K562 (cell line): Measurements from ENCODE around the gene IL15. TPM values are rescaled to one million over a fixed set of nuclear protein-coding genes. Genes with fewer than 3 reads are reported as not detected.

Experiments used
- ATAC-seq: fragments of 200-7000 bp; cut with Tn5 transposase; 3 replicates; pipeline ENCODE4 v1.9.1; 2020; ENCODE audit warnings: moderate library complexity
- BruUV-seq: library from RNA; stranded (reverse); fragments of 400-500 nt; replicated peaks from 2 replicates; lab custom pipeline; 2021; lab: Mats Ljungman, UMichigan
- CTCF ChIA-PET: fragments of 300-600 bp; formaldehyde crosslinking; extraction: SDS; loops from one replicate; lab custom pipeline; 2021; ENCODE audit warnings: low intra/inter-chr PET ratio; lab: Yijun Ruan, JAX
- POLR2A ChIA-PET: fragments of 300-600, 350-650 bp; sonication (Branson Sonifier 250); formaldehyde crosslinking; extraction: SDS; loops from one replicate; lab custom pipeline; 2021; ENCODE audit warnings: antibody characterized with exemption, inconsistent platforms; lab: Yijun Ruan, JAX
- DNase-seq, 4 experiments: peaks; one replicate each; pipeline versions ENCODE4 v3.0.0 to v3.0.0-alpha.2; 2011 to 2018; ENCODE audit warnings: low spot score in 3 of 4, mixed read lengths in 3 of 4; ENCODE audit errors: extremely low read depth in 1 of 4
- FAIRE-seq: peaks from 2 replicates; lab custom pipeline; 2011; peaks lifted over from hg19 to GRCh38; lab: Jason Lieb, UNC
- H2AFZ ChIP-seq: 2 replicates; pipeline ENCODE4 v1.6.0; 2011; ENCODE audit warnings: low read depth, low read length, control low read depth, inconsistent platforms
- H3K27ac ChIP-seq: fragments of 200-600 bp; 3 replicates; pipeline ENCODE4 v1.8.0; 2011; ENCODE audit warnings: low read depth, mild to moderate bottlenecking, control low read depth, inconsistent platforms, low read length, moderate library complexity, mixed read lengths; ENCODE audit errors: extremely low read depth
- H3K27me3 ChIP-seq, 2 experiments: fragments of 300-600 bp in 1 of 2; 2 replicates in 1 of 2; 3 replicates in 1 of 2; pipeline versions ENCODE4 v1.6.0 to v1.8.0; 2011; ENCODE audit warnings: inconsistent platforms in 2 of 2, low read length in 2 of 2, mild to moderate bottlenecking in 1 of 2, mixed read lengths in 1 of 2, moderate library complexity in 1 of 2; ENCODE audit not compliant: control insufficient read depth in 2 of 2, insufficient read depth in 2 of 2
- H3K36me3 ChIP-seq: fragments of 300-600 bp; 3 replicates; pipeline ENCODE4 v1.8.0; 2011; ENCODE audit warnings: mild to moderate bottlenecking, low read length, inconsistent platforms; ENCODE audit not compliant: control insufficient read depth, insufficient read depth
- H3K4me1 ChIP-seq, 2 experiments: fragments of 200-600 bp in 1 of 2; replicated peaks in 1 of 2; 2 replicates in 1 of 2; 3 replicates in 1 of 2; pipeline versions ENCODE4 v1.5.1 to v1.8.0; 2011; ENCODE audit warnings: inconsistent platforms in 2 of 2, low read length in 2 of 2, mild to moderate bottlenecking in 1 of 2, mixed read lengths in 1 of 2, moderate library complexity in 1 of 2; ENCODE audit not compliant: control insufficient read depth in 2 of 2, insufficient read depth in 2 of 2
- H3K4me2 ChIP-seq: 2 replicates; pipeline ENCODE4 v1.6.1; 2011; ENCODE audit warnings: low read length, control low read depth, inconsistent platforms, mixed read lengths; ENCODE audit not compliant: insufficient read depth
- H3K4me3 ChIP-seq: fragments of 200-600 bp; sonication (generic), shearing (Covaris generic); 2 replicates; pipeline ENCODE4 v1.5.1; 2016; ENCODE audit warnings: control low read depth, inconsistent platforms
- H3K79me2 ChIP-seq: fragments of 200-600 bp; 3 replicates; pipeline ENCODE4 v1.8.0; 2011; ENCODE audit warnings: low read length, inconsistent platforms; ENCODE audit not compliant: control insufficient read depth, insufficient read depth
- H3K9ac ChIP-seq, 2 experiments: 2 replicates each; pipeline versions ENCODE4 v1.6.0 to v1.6.1; 2011; ENCODE audit warnings: low read depth in 2 of 2, low read length in 2 of 2, control low read depth in 1 of 2, inconsistent platforms in 1 of 2, mild to moderate bottlenecking in 1 of 2, mixed read lengths in 1 of 2; ENCODE audit not compliant: insufficient read depth in 1 of 2
- H3K9me1 ChIP-seq: one replicate; pipeline ENCODE4 v1.6.0; 2011; ENCODE audit warnings: inconsistent platforms, mild to moderate bottlenecking, low read length, moderate library complexity; ENCODE audit not compliant: control insufficient read depth, insufficient read depth
- H3K9me3 ChIP-seq: replicated peaks from 2 replicates; pipeline ENCODE4 v1.5.1; 2011; ENCODE audit warnings: low read depth, low read length, inconsistent platforms; ENCODE audit not compliant: control insufficient read depth, insufficient read depth
- H4K20me1 ChIP-seq: replicated peaks from 2 replicates; pipeline ENCODE4 v1.6.1; 2011; ENCODE audit warnings: low read length, inconsistent platforms, mixed read lengths; ENCODE audit not compliant: control insufficient read depth, insufficient read depth
- BHLHE40 ChIP-seq: IDR thresholded peaks from 2 replicates; pipeline ENCODE4 v1.6.1; 2011; ENCODE audit warnings: low read length, improper control_type of control experiment
- CBX3 ChIP-seq, 2 experiments: IDR thresholded peaks; 1 replicate in 1 of 2; 2 replicates in 1 of 2; pipeline ENCODE4 v1.6.1; 2012; ENCODE audit warnings: inconsistent platforms in 2 of 2, low read length in 2 of 2, borderline replicate concordance in 1 of 2, control low read depth in 1 of 2
- CHCHD3 ChIP-seq: fragments of 250-450 bp; sonication (Bioruptor Pico); IDR thresholded peaks from 2 replicates; pipeline ENCODE4 v2.1.2; 2022; ENCODE audit warnings: mild to moderate bottlenecking
- GTF3C2 ChIP-seq: IDR thresholded peaks from 3 replicates; pipeline ENCODE4 v1.6.1; 2011; ENCODE audit warnings: borderline replicate concordance, mild to moderate bottlenecking, moderate library complexity; ENCODE audit not compliant: insufficient read length; ENCODE audit errors: extremely low read depth
- HOXB6 ChIP-seq: fragments of 250-450 bp; sonication (Bioruptor Pico); IDR thresholded peaks from 2 replicates; pipeline ENCODE4 v1.5.1; 2022; ENCODE audit warnings: mild to moderate bottlenecking, borderline replicate concordance
- RNF2 ChIP-seq: sonication (generic); IDR thresholded peaks from 2 replicates; pipeline ENCODE4 v1.6.1; 2016
- SMAD2 ChIP-seq: fragments of 150-350 bp; IDR thresholded peaks from 2 replicates; pipeline ENCODE4 v1.6.1; 2014; ENCODE audit warnings: low read depth, mild to moderate bottlenecking, low read length
- SPI1 ChIP-seq: IDR thresholded peaks from 2 replicates; pipeline ENCODE4 v1.6.1; 2011; ENCODE audit warnings: low read depth, low read length, control low read depth, borderline replicate concordance
- YY1 ChIP-seq, 3 experiments: IDR thresholded peaks; 2 replicates each; pipeline ENCODE4 v1.6.1; 2011; ENCODE audit warnings: low read length in 2 of 3, mild to moderate bottlenecking in 2 of 3, moderate library complexity in 2 of 3, borderline replicate concordance in 1 of 3, control low read depth in 1 of 3, low read depth in 1 of 3; ENCODE audit not compliant: insufficient read depth in 3 of 3, insufficient replicate concordance in 2 of 3, control insufficient read depth in 1 of 3, insufficient read length in 1 of 3; ENCODE audit errors: extremely low read depth in 1 of 3
- ZNF134 ChIP-seq: fragments of 250-450 bp; sonication (Bioruptor Pico); conservative IDR thresholded peaks from 2 replicates; pipeline ENCODE4 v1.4.0; 2020
- WGBS: fragments of 100-300 bp; shearing (Covaris generic); methylation state at CpG from one replicate; pipeline ENCODE4 v1.1.6; 2016; ENCODE audit warnings: low coverage, mixed read lengths; ENCODE audit not compliant: insufficient coverage; ENCODE audit errors: missing lambda C conversion rate; 5-methylcytosine and 5-hydroxymethylcytosine counted together
- in situ Hi-C: fragments of 300-500 bp; cut with MboI; formaldehyde crosslinking; loops from 4 replicates; pipeline ENCODE4 v1.15.0; 2018; ENCODE audit warnings: inconsistent platforms, mixed read lengths
- intact Hi-C: fragments of 100-400 bp; cut with micrococcal nuclease; formaldehyde crosslinking; loops from 2 replicates; pipeline ENCODE4 v1.14.2; 2022
- polyA plus RNA-seq, 8 experiments: library from polyadenylated mRNA; depleted of rRNA in 4 of 8; stranded (reverse) in 5 of 8; unstranded in 3 of 8; fragments of >200 nt; fragmentation: Nextera tagmentation in 2 of 8; fragmentation: Illumina TruSeq in 1 of 8; extraction: Ambion mirVana in 2 of 8; extraction: Trizol in 1 of 8; gene quantifications; 2 replicates each; pipeline versions ENCODE4 v1.2.1 to v1.2.3, GENCODE V29; 2011 to 2014; ENCODE audit warnings: inconsistent platforms in 1 of 8, missing spikeins in 1 of 8
- total RNA-seq, 7 experiments: library from RNA; depleted of rRNA in 6 of 7; stranded (reverse); fragments of >200 nt in 6 of 7; fragmentation: Illumina TruSeq in 2 of 7; extraction: Trizol in 2 of 7; gene quantifications; 2 replicates each; pipeline versions ENCODE4 v1.2.1 to v1.2.3, GENCODE V29; 2011 to 2021; ENCODE audit warnings: low replicate concordance in 1 of 7

IL15 gene
- total and polyA plus RNA-seq, 9 of the 15 experiments (the other 6 are each of a cell fraction or from before 2014, with no cell fraction given) = 0.13 to 0.50 (median 0.34) TPM

- Histone ChIP-seq H3K27ac (no peak overlapping the region), H3K36me3 (no peaks in the 10 kb centered on the region), H3K4me1 (no peaks in the 10 kb centered on the region), H3K9me3 (no peaks in the 10 kb centered on the region), H3K9me1 (no peaks in the 10 kb centered on the region), H3K9ac (no peak overlapping the region), H3K79me2 (no peaks in the 10 kb centered on the region), H3K27me3 (no peaks in the 10 kb centered on the region), H2AFZ (no peak overlapping the region), H3K4me3 (no peak overlapping the region), H4K20me1 (no peaks in the 10 kb centered on the region), H3K4me2 (no peak overlapping the region)
- no TSS peak for BruUV-seq
- DNase-seq (no peak), ATAC-seq (no peak), FAIRE-seq (no peak)
- TF ChIP-seq SPI1 (peak; percentile 49; the same call in 1 of the 2 replicates), GTF3C2 (no peak)
- in situ Hi-C loops (no loop called here), intact Hi-C loops (no loop called here)
- ChIA-PET POLR2A (no interaction called here), CTCF (no interaction called here)
- 9% methylated on average over 1 of the region's 1 CpG for WGBS
Measured at GRCh38 chr4:141630854-141631253, 5.5 kb upstream of the IL15 start.

GRCh38 chr4:141635736-141636081 is 674 bp upstream of the IL15 start:
- ChIA-PET CTCF (no interaction called here), POLR2A (interaction anchor here (0.6 kb wide), 1 partner anchor 1635 kb away, joined by 4 read pairs; no protein-coding TSS in a partner anchor)
- DNase-seq (no peak), ATAC-seq (no peak), FAIRE-seq (no peak)
- H3K9ac ChIP-seq = no peak overlapping the region
- no peaks in the 10 kb centered on the region for H3K79me2 ChIP-seq
- in situ Hi-C loops = no loop called here
- peaks cover 0 to 11% of the 10 kb centered on the region in 2 experiments; a peak in 2 of 5 replicates for H3K4me1 ChIP-seq
- no peaks in the 10 kb centered on the region for H4K20me1 ChIP-seq
- intact Hi-C loops = no loop called here
- no peak overlapping the region for H3K4me3 ChIP-seq
- no peak overlapping the region for H2AFZ ChIP-seq
- BruUV-seq = no TSS peak
- H3K9me1 ChIP-seq = no peaks in the 10 kb centered on the region
- no peak overlapping the region for H3K27ac ChIP-seq
- no peaks in the 10 kb centered on the region for H3K9me3 ChIP-seq
- no peaks in the 10 kb centered on the region for H3K27me3 ChIP-seq
- 7% methylated on average over 5 of the region's 5 CpGs for WGBS
- no peak overlapping the region for H3K4me2 ChIP-seq
- TF ChIP-seq SMAD2 (no peak), ZNF134 (CRISPR knock-in tag) (no peak), YY1 (IDR thresholded peaks at IDR 0.05; ENCODE audit: borderline replicate concordance in 1 of 3, control insufficient read depth in 1 of 3, extremely low read depth in 1 of 3, insufficient read depth in 3 of 3, insufficient read length in 1 of 3, insufficient replicate concordance in 2 of 3, low read depth in 1 of 3, low read length in 2 of 3) (no peak), HOXB6 (no peak), CHCHD3 (no peak), BHLHE40 (no peak), CBX3 (IDR thresholded peaks at IDR 0.05; ENCODE audit: borderline replicate concordance in 1 of 2, low read length in 2 of 2) (no peak), RNF2 (no peak)
- no peaks in the 10 kb centered on the region for H3K36me3 ChIP-seq
